ENCODE data around the gene ZDHHC23. TPM values are rescaled to one million over a fixed set of nuclear protein-coding genes. Genes with fewer than 3 reads are reported as not detected.

Gene ZDHHC23
- total and polyA plus RNA-seq, 2 experiments from 2014 or later = 1.9 to 8.5 TPM

GRCh38 chr3:113968986-113969385 lies 21.2 kb downstream of the ZDHHC23 start:
- DNase-seq (ENCODE audit: low spot score) = no peak
- WGBS (ENCODE audit: low lambda C conversion rate, missing lambda C conversion rate) = 69% methylated on average over 2 of the region's 2 CpGs
- Histone ChIP-seq H3K4me2 (no peak overlapping the region), H3K27me3 (no peaks in the 10 kb centered on the region), H3K9me3 (ENCODE audit: low read depth) (no peaks in the 10 kb centered on the region), H3K9me2 (replicated peaks; ENCODE audit: insufficient read depth) (no peaks in the 10 kb centered on the region), H3K27ac (no peak overlapping the region), H4K20me1 (ENCODE audit: insufficient read depth, poor library complexity, severe bottlenecking) (no peaks in the 10 kb centered on the region), H3K4me1 (ENCODE audit: insufficient read depth) (no peaks in the 10 kb centered on the region), H2AFZ (no peak overlapping the region), H3K4me3 (no peak overlapping the region), H3K79me2 (no peaks in the 10 kb centered on the region), H3K36me3 (replicated peaks; ENCODE audit: insufficient read depth, low read depth) (no peaks in the 10 kb centered on the region)
- no peak for TF ChIP-seq CTCF (IDR thresholded peaks at IDR 0.05; ENCODE audit: poor library complexity)

- Histone ChIP-seq H3K4me3 (no peak overlapping the region), H3K9me3 (ENCODE audit: low read depth) (no peaks in the 10 kb centered on the region), H3K27me3 (no peaks in the 10 kb centered on the region), H3K27ac (no peak overlapping the region), H2AFZ (no peak overlapping the region), H3K79me2 (no peaks in the 10 kb centered on the region), H3K4me2 (no peak overlapping the region), H3K4me1 (ENCODE audit: insufficient read depth) (no peaks in the 10 kb centered on the region), H4K20me1 (ENCODE audit: insufficient read depth, poor library complexity, severe bottlenecking) (no peaks in the 10 kb centered on the region), H3K36me3 (replicated peaks; ENCODE audit: insufficient read depth, low read depth) (no peaks in the 10 kb centered on the region), H3K9me2 (replicated peaks; ENCODE audit: insufficient read depth) (no peaks in the 10 kb centered on the region)
- DNase-seq (ENCODE audit: low spot score) = no peak
- WGBS (ENCODE audit: low lambda C conversion rate, missing lambda C conversion rate) = 88% methylated on average over 4 of the region's 4 CpGs
- no peak for TF ChIP-seq CTCF (IDR thresholded peaks at IDR 0.05; ENCODE audit: poor library complexity)
- no peak for TF ChIP-seq EZH2 (IDR thresholded peaks at IDR 0.05; ENCODE audit: borderline replicate concordance)
- TF ChIP-seq EZH2phosphoT487 (IDR thresholded peaks at IDR 0.05; ENCODE audit: low read depth, severe bottlenecking, unreplicated experiment) = no peak
These were observed 30.0 kb downstream of the ZDHHC23 start for GRCh38 chr3:113977822-113978221.

- Histone ChIP-seq H3K27ac (no peak overlapping the region), H3K4me3 (no peak overlapping the region), H3K4me2 (no peak overlapping the region), H4K20me1 (ENCODE audit: insufficient read depth, poor library complexity, severe bottlenecking) (no peaks in the 10 kb centered on the region), H3K9me2 (replicated peaks; ENCODE audit: insufficient read depth) (no peaks in the 10 kb centered on the region), H2AFZ (no peak overlapping the region), H3K4me1 (ENCODE audit: insufficient read depth) (no peaks in the 10 kb centered on the region), H3K9me3 (ENCODE audit: low read depth) (no peaks in the 10 kb centered on the region), H3K27me3 (no peaks in the 10 kb centered on the region), H3K36me3 (replicated peaks; ENCODE audit: insufficient read depth, low read depth) (no peaks in the 10 kb centered on the region), H3K79me2 (no peaks in the 10 kb centered on the region)
- no peak for DNase-seq (ENCODE audit: low spot score)
- TF ChIP-seq CTCF (IDR thresholded peaks at IDR 0.05; ENCODE audit: poor library complexity) (no peak), EZH2phosphoT487 (IDR thresholded peaks at IDR 0.05; ENCODE audit: low read depth, severe bottlenecking, unreplicated experiment) (no peak), EZH2 (IDR thresholded peaks at IDR 0.05; ENCODE audit: borderline replicate concordance) (no peak)
- WGBS (ENCODE audit: low lambda C conversion rate, missing lambda C conversion rate) = 59% methylated on average over 1 of the region's 1 CpG
These were observed 32.1 kb downstream of the ZDHHC23 start for GRCh38 chr3:113979916-113980315.

- Histone ChIP-seq H3K4me1 (ENCODE audit: insufficient read depth) (no peaks in the 10 kb centered on the region), H3K36me3 (replicated peaks; ENCODE audit: insufficient read depth, low read depth) (no peaks in the 10 kb centered on the region), H3K4me3 (no peak overlapping the region), H3K27me3 (no peaks in the 10 kb centered on the region), H3K27ac (no peak overlapping the region), H2AFZ (no peak overlapping the region), H3K9me2 (replicated peaks; ENCODE audit: insufficient read depth) (no peaks in the 10 kb centered on the region), H3K9me3 (ENCODE audit: low read depth) (no peaks in the 10 kb centered on the region), H4K20me1 (ENCODE audit: insufficient read depth, poor library complexity, severe bottlenecking) (no peaks in the 10 kb centered on the region), H3K79me2 (no peaks in the 10 kb centered on the region), H3K4me2 (no peak overlapping the region)
- no peak for DNase-seq (ENCODE audit: low spot score)
- no peak for TF ChIP-seq EZH2 (IDR thresholded peaks at IDR 0.05; ENCODE audit: borderline replicate concordance)
- no peak for TF ChIP-seq EZH2phosphoT487 (IDR thresholded peaks at IDR 0.05; ENCODE audit: low read depth, severe bottlenecking, unreplicated experiment)
- TF ChIP-seq CTCF (IDR thresholded peaks at IDR 0.05; ENCODE audit: poor library complexity) = no peak
These were observed 34.0 kb downstream of the ZDHHC23 start for GRCh38 chr3:113981803-113982202.

Data from hepatocyte (in vitro differentiated cells).